ENCODE data around the gene KCNA10.

- TF ChIP-seq ZNF629 (tag by site-specific recombination; IDR thresholded peaks at IDR 0.05) (no peak), ZBTB1 (tag by site-specific recombination; IDR thresholded peaks at IDR 0.05) (no peak), CTCF (tag by site-specific recombination; IDR thresholded peaks at IDR 0.05) (0 out of 2 replicates have a peak, but pooled peaks have one; percentile 11), ZNF426 (tag by site-specific recombination; IDR thresholded peaks at IDR 0.05) (no peak), ZNF37A (tag by site-specific recombination; IDR thresholded peaks at IDR 0.05) (no peak), KLF16 (tag by site-specific recombination; IDR thresholded peaks at IDR 0.05) (no peak), ZNF274 (IDR thresholded peaks at IDR 0.05; ENCODE audit: low read length) (no peak), ZNF274 (tag by site-specific recombination; IDR thresholded peaks at IDR 0.05; ENCODE audit: borderline replicate concordance) (no peak), ZNF280D (tag by site-specific recombination; IDR thresholded peaks at IDR 0.05) (no peak), ZNF707 (tag by site-specific recombination; IDR thresholded peaks at IDR 0.05) (no peak), ZNF792 (tag by site-specific recombination; IDR thresholded peaks at IDR 0.05) (no peak), YY1 (tag by site-specific recombination; IDR thresholded peaks at IDR 0.05) (no peak), MYNN (tag by site-specific recombination; IDR thresholded peaks at IDR 0.05; ENCODE audit: borderline replicate concordance) (no peak), SETDB1 (IDR thresholded peaks at IDR 0.05; ENCODE audit: insufficient read length, low read length) (no peak), ZNF211 (tag by site-specific recombination; IDR thresholded peaks at IDR 0.05; ENCODE audit: low read depth) (no peak)
These were observed 47.8 kb downstream of the KCNA10 start for GRCh38 chr1:110471131-110471530.
